CD4-positive, CD25-positive, alpha-beta regulatory T cell (primary cell): ENCODE results near the gene TSGA10. TPM values are rescaled to one million over a fixed set of nuclear protein-coding genes. Genes with fewer than 3 reads are reported as not detected.

Source experiments
- ATAC-seq, 2 donors: fragments of 150-1000 bp; cut with Tn5 transposase; one replicate each; pipeline ENCODE4 v1.10.0; 2021; ENCODE audit warnings: low read depth in 2 of 2, moderate number of reproducible peaks in 2 of 2, moderate library complexity in 1 of 2
- DNase-seq, 3 donors: peaks; one replicate each; pipeline versions ENCODE4 v3.0.0 to v3.0.0-alpha.2; 2012 to 2022; ENCODE audit warnings: mixed read lengths in 1 of 3
- H3K27ac ChIP-seq: one replicate; pipeline ENCODE4 v1.7.0; 2013; ENCODE audit warnings: mild to moderate bottlenecking, low read length; ENCODE audit not compliant: insufficient read depth, poor library complexity, severe bottlenecking
- H3K27me3 ChIP-seq: one replicate; pipeline ENCODE4 v1.7.0; 2013; ENCODE audit warnings: low read length; ENCODE audit not compliant: control insufficient read depth, insufficient read depth
- H3K36me3 ChIP-seq: one replicate; pipeline ENCODE4 v1.7.0; 2013; ENCODE audit warnings: mild to moderate bottlenecking, low read length, moderate library complexity; ENCODE audit not compliant: control insufficient read depth, insufficient read depth
- H3K4me1 ChIP-seq: 2 replicates; pipeline ENCODE4 v1.7.0; 2013; ENCODE audit warnings: mild to moderate bottlenecking, low read length; ENCODE audit not compliant: insufficient read depth, control insufficient read depth, poor library complexity, severe bottlenecking
- H3K4me3 ChIP-seq: one replicate; pipeline ENCODE4 v1.7.0; 2013; ENCODE audit warnings: low read depth, mild to moderate bottlenecking, low read length, moderate library complexity
- H3K9me3 ChIP-seq, 2 experiments: 1 replicate in 1 of 2; 2 replicates in 1 of 2; pipeline ENCODE4 v1.7.0; 2013; ENCODE audit warnings: low read length in 2 of 2, mild to moderate bottlenecking in 1 of 2, moderate library complexity in 1 of 2; ENCODE audit not compliant: control insufficient read depth in 2 of 2
- H3K27ac Mint-ChIP-seq, 3 donors: one replicate each; pipeline ENCODE4 v1.8.0; 2020 to 2022; ENCODE audit warnings: mild to moderate bottlenecking in 3 of 3, mixed read lengths in 3 of 3, moderate library complexity in 2 of 3
- H3K27me3 Mint-ChIP-seq: one replicate; pipeline ENCODE4 v1.8.0; 2022; ENCODE audit warnings: mild to moderate bottlenecking, mixed read lengths
- H3K36me3 Mint-ChIP-seq: one replicate; pipeline ENCODE4 v1.8.0; 2020; ENCODE audit warnings: mixed read lengths
- H3K4me1 Mint-ChIP-seq, 4 donors: one replicate each; pipeline ENCODE4 v1.8.0; 2020 to 2022; ENCODE audit warnings: mixed read lengths in 4 of 4, mild to moderate bottlenecking in 1 of 4
- H3K4me3 Mint-ChIP-seq, 4 donors: one replicate each; pipeline ENCODE4 v1.8.0; 2020 to 2022; ENCODE audit warnings: mild to moderate bottlenecking in 4 of 4, mixed read lengths in 4 of 4, moderate library complexity in 3 of 4
- H3K9me3 Mint-ChIP-seq, 7 donors: one replicate each; pipeline ENCODE4 v1.8.0; 2020 to 2022; ENCODE audit warnings: mixed read lengths in 7 of 7, mild to moderate bottlenecking in 3 of 7, moderate library complexity in 2 of 7
- polyA plus RNA-seq, 4 donors: library from polyadenylated mRNA; unstranded; fragments of 300-500 nt; fragmentation: Illumina TruSeq; gene quantifications; one replicate each; pipeline ENCODE4 v1.2.3, GENCODE V29; 2021
- total RNA-seq: library from RNA; stranded (reverse); gene quantifications from one replicate; pipeline ENCODE4 v1.2.3, GENCODE V29; 2022

The TSGA10 gene
- total and polyA plus RNA-seq, 5 donors from 2014 or later: 7.7 to 17.2 (median 12.6) TPM

GRCh38 chr2:99086385-99086784, 68.4 kb downstream of the TSGA10 start:
- ATAC-seq: no peak
- Histone ChIP-seq H3K4me1 (peaks cover 13% of the 10 kb centered on the region), H3K36me3 (no peaks in the 10 kb centered on the region), H3K27me3 (peaks cover 8% of the 10 kb centered on the region), H3K9me3 (no peaks in the 10 kb centered on the region), H3K4me3 (no peak overlapping the region), H3K27ac (no peak overlapping the region)
- Mint-ChIP-seq H3K27me3 (peaks cover 53% of the 10 kb centered on the region), H3K9me3 (no peaks in the 10 kb centered on the region), H3K4me1 (peaks cover 0 to 18% (median 10%) of the 10 kb centered on the region in 4 donors), H3K4me3 (no peak overlapping the region), H3K27ac (no peak overlapping the region), H3K36me3 (peaks cover 5% of the 10 kb centered on the region)
- no peak for DNase-seq

- Mint-ChIP-seq H3K27ac (no peak overlapping the region), H3K36me3 (peaks cover 5% of the 10 kb centered on the region), H3K9me3 (no peaks in the 10 kb centered on the region), H3K27me3 (peaks cover 55% of the 10 kb centered on the region), H3K4me3 (no peak overlapping the region), H3K4me1 (peaks cover 0 to 18% (median 10%) of the 10 kb centered on the region in 4 donors)
- H3K4me1 ChIP-seq: peaks cover 13% of the 10 kb centered on the region
- H3K36me3 ChIP-seq: no peaks in the 10 kb centered on the region
- ATAC-seq (peak in 1 of 2 donors; percentile 48), DNase-seq (peak in 2 of 3 donors; percentile 24 to 34)
- H3K9me3 ChIP-seq: no peaks in the 10 kb centered on the region
- no peak overlapping the region for H3K4me3 ChIP-seq
- no peak overlapping the region for H3K27ac ChIP-seq
- peaks cover 13% of the 10 kb centered on the region for H3K27me3 ChIP-seq
Measured at GRCh38 chr2:99085421-99085820, 69.3 kb downstream of the TSGA10 start.

- Mint-ChIP-seq H3K36me3 (peaks cover 5% of the 10 kb centered on the region), H3K4me3 (no peak overlapping the region), H3K4me1 (peaks cover 0 to 18% (median 10%) of the 10 kb centered on the region in 4 donors), H3K9me3 (peaks cover 0 to 2% (median 0%) of the 10 kb centered on the region in 7 donors), H3K27ac (no peak overlapping the region), H3K27me3 (peaks cover 53% of the 10 kb centered on the region)
- peaks cover 20% of the 10 kb centered on the region for H3K27me3 ChIP-seq
- no peak overlapping the region for H3K4me3 ChIP-seq
- no peak overlapping the region for H3K27ac ChIP-seq
- H3K4me1 ChIP-seq: peaks cover 13% of the 10 kb centered on the region
- H3K36me3 ChIP-seq: no peaks in the 10 kb centered on the region
- DNase-seq (no peak), ATAC-seq (no peak)
- no peaks in the 10 kb centered on the region for H3K9me3 ChIP-seq
Measured at GRCh38 chr2:99084256-99084655, 70.5 kb downstream of the TSGA10 start.

DNA sequence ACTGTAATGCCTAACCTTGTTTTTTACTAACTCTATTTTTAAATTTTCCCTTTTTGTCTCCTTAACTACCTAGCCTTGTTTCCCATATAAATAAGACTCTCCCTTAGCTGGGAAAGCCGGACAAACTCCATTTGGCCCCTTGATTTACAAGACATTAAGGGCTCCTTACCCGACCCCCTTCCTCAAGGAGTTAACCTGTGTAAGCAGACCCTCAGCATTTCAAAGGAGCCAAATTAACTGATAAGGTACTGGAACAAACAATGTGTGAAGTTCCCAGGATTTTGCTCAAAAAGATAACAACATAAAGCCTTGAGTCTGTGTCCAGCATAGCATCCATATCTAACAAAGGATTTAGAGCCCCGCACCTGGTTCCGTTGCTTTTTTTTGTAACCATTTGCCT, 72.9 kb downstream of the TSGA10 start:
- peaks cover 20% of the 10 kb centered on the region for H3K27me3 ChIP-seq
- H3K36me3 Mint-ChIP-seq: no peaks in the 10 kb centered on the region
- peaks cover 0 to 3% (median 0%) of the 10 kb centered on the region in 4 donors for H3K4me1 Mint-ChIP-seq
- peaks cover 53% of the 10 kb centered on the region for H3K27me3 Mint-ChIP-seq
- H3K27ac ChIP-seq: no peak overlapping the region
- H3K36me3 ChIP-seq: no peaks in the 10 kb centered on the region
- H3K9me3 Mint-ChIP-seq: peaks cover 0 to 2% (median 0%) of the 10 kb centered on the region in 7 donors
- H3K4me3 Mint-ChIP-seq: no peak overlapping the region
- H3K4me1 ChIP-seq: no peaks in the 10 kb centered on the region
- no peaks in the 10 kb centered on the region for H3K9me3 ChIP-seq
- no peak overlapping the region for H3K27ac Mint-ChIP-seq
- H3K4me3 ChIP-seq: no peak overlapping the region
- DNase-seq: no peak
- ATAC-seq: no peak

GRCh38 chr2:99079226-99079625, 75.5 kb downstream of the TSGA10 start:
- Histone ChIP-seq H3K27me3 (peaks cover 22% of the 10 kb centered on the region), H3K27ac (no peak overlapping the region), H3K4me3 (no peak overlapping the region), H3K9me3 (no peaks in the 10 kb centered on the region), H3K4me1 (no peaks in the 10 kb centered on the region), H3K36me3 (no peaks in the 10 kb centered on the region)
- DNase-seq (no peak), ATAC-seq (no peak)
- Mint-ChIP-seq H3K27ac (no peak overlapping the region), H3K9me3 (peaks cover 0 to 2% (median 0%) of the 10 kb centered on the region in 7 donors), H3K36me3 (no peaks in the 10 kb centered on the region), H3K4me3 (no peak overlapping the region), H3K27me3 (peaks cover 50% of the 10 kb centered on the region), H3K4me1 (no peaks in the 10 kb centered on the region)

DNA sequence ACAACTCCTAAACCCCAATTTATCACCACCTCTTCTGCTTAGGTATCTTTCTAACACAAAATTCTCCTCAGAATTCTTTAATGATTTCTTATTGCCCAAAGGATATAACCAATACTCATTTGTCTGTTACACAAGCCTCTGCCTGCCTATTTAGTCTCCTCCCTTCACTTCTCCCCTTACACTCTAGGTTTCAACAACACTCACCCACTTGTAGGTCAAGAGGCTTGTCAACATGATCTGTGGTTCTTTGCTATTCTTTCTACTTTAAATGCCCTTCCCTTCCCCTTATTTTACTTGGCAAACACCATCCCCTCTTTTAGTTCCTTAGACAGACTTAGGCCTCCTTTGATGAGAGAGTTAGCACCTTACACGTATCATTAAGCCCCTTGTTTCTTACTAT, 82.2 kb downstream of the TSGA10 start:
- Histone ChIP-seq H3K4me1 (no peaks in the 10 kb centered on the region), H3K9me3 (no peaks in the 10 kb centered on the region), H3K27me3 (peaks cover 2% of the 10 kb centered on the region), H3K4me3 (no peak overlapping the region), H3K27ac (no peak overlapping the region), H3K36me3 (no peaks in the 10 kb centered on the region)
- peaks cover 35% of the 10 kb centered on the region for H3K27me3 Mint-ChIP-seq
- no peaks in the 10 kb centered on the region for H3K9me3 Mint-ChIP-seq
- peaks cover 0 to 4% (median 0%) of the 10 kb centered on the region in 4 donors for H3K4me1 Mint-ChIP-seq
- no peak overlapping the region for H3K4me3 Mint-ChIP-seq
- H3K27ac Mint-ChIP-seq: no peak overlapping the region
- ATAC-seq (no peak), DNase-seq (no peak)
- no peaks in the 10 kb centered on the region for H3K36me3 Mint-ChIP-seq

DNA sequence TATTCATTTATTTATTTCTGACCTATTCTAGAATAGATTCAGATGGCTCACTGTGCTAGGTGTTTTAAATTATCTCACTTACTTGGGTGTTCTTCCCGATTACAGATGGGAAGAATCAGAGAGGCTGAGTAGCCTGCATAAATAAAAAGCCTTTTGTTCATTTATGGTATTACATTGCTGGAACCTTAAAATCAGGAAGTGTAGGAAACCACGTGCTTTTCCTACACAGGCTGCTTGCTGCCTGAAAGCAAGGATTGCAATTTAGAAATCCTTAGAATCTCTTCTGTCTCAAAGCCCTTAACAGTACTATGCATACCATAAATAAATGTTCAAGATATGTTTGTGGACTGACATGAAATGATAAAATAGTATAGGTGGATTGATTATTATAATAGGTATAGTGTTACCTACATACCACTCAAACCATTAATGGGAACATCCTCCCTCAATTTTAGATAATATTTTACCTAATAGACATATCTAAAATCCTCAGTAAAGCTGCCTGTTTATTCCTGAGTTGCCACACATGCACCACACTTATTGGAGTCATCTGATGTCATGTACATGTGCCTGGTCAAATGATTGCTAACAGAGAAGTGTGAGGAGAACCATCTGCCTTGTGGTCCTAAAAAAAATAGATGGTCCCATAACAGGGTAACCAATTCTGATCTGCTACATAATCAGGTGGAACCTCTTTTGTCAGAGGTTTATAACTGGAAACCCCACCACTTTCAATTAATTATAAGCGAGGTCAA, 86.7 kb downstream of the TSGA10 start:
- H3K9me3 ChIP-seq: no peaks in the 10 kb centered on the region
- DNase-seq: no peak
- no peak overlapping the region for H3K27ac ChIP-seq
- no peak for ATAC-seq
- Mint-ChIP-seq H3K27me3 (peaks cover 24% of the 10 kb centered on the region), H3K4me3 (no peak overlapping the region), H3K4me1 (peaks cover 0 to 4% (median 0%) of the 10 kb centered on the region in 4 donors), H3K27ac (no peak overlapping the region), H3K36me3 (no peaks in the 10 kb centered on the region), H3K9me3 (no peaks in the 10 kb centered on the region)
- no peaks in the 10 kb centered on the region for H3K27me3 ChIP-seq
- H3K4me3 ChIP-seq: no peak overlapping the region
- H3K36me3 ChIP-seq: no peaks in the 10 kb centered on the region
- peaks cover 9% of the 10 kb centered on the region for H3K4me1 ChIP-seq
